ENCODE data around the gene C1orf141. TPM values are rescaled to one million over a fixed set of nuclear protein-coding genes. Genes with fewer than 3 reads are reported as not detected.

C1orf141 gene
- polyA plus RNA-seq, 1 donor (not counting 4 experiments of a cell fraction or from before 2014, with no cell fraction given): not detected

GRCh38 chr1:67051196-67051595 lies 83.6 kb downstream of the C1orf141 start:
- Histone ChIP-seq H3K9me3 (ENCODE audit: control insufficient read depth, low read depth, low read length) (no peaks in the 10 kb centered on the region), H3K27me3 (ENCODE audit: control insufficient read depth, extremely low read depth, insufficient read depth, low read length) (no peaks in the 10 kb centered on the region), H4K20me1 (ENCODE audit: control insufficient read depth, extremely low read depth, insufficient read depth, low read length) (no peaks in the 10 kb centered on the region), H3K79me2 (ENCODE audit: control insufficient read depth, insufficient read depth, low read length) (peaks cover 12% of the 10 kb centered on the region), H3K4me1 (ENCODE audit: control insufficient read depth, extremely low read depth, insufficient read depth, low read length) (peaks cover 13% of the 10 kb centered on the region), H3K36me3 (ENCODE audit: control insufficient read depth in 2 of 2, extremely low read depth in 1 of 2, insufficient read depth in 2 of 2, low read length in 2 of 2) (peaks cover 3 to 7% of the 10 kb centered on the region in 2 experiments), H3K4me3 (ENCODE audit: control insufficient read depth in 2 of 3, extremely low read depth in 1 of 3, insufficient read depth in 2 of 3, low read depth in 1 of 3, low read length in 3 of 3) (no peak overlapping the region), H3K4me2 (ENCODE audit: control insufficient read depth, extremely low read depth, insufficient read depth, low read depth, low read length) (peak overlapping the region; percentile 32), H3K9me1 (ENCODE audit: control insufficient read depth, extremely low read depth, insufficient read depth, low read length) (no peaks in the 10 kb centered on the region), H2AFZ (ENCODE audit: control insufficient read depth, low read length) (no peak overlapping the region), H3K9ac (ENCODE audit: control insufficient read depth, extremely low read depth, insufficient read depth, low read length) (no peak overlapping the region), H3K27ac (ENCODE audit: control insufficient read depth, insufficient read depth, low read length) (no peak overlapping the region)
- dilution Hi-C loops (cut with MboI; ENCODE audit: extremely low pct_ligation_motif_present, low sequenced_read_pairs): no loop called here
- FAIRE-seq: no peak
- no peak for DNase-seq (ENCODE audit: low read depth, low spot score)
- TF ChIP-seq CTCF (optimal IDR thresholded peaks at IDR 0.05 in 1 of 3, IDR thresholded peaks at IDR 0.05 in 1 of 3, conservative IDR thresholded peaks at IDR 0.05 in 1 of 3; ENCODE audit: extremely low read depth in 1 of 3, insufficient read depth in 2 of 3, low read length in 3 of 3): no peak
- TF ChIP-seq EZH2 (IDR thresholded peaks at IDR 0.05; ENCODE audit: low read length): no peak

GRCh38 chr1:67044631-67045270 lies 90.0 kb downstream of the C1orf141 start:
- H3K4me3 ChIP-seq (ENCODE audit: control insufficient read depth in 2 of 3, extremely low read depth in 1 of 3, insufficient read depth in 2 of 3, low read depth in 1 of 3, low read length in 3 of 3): no peak overlapping the region
- H4K20me1 ChIP-seq (ENCODE audit: control insufficient read depth, extremely low read depth, insufficient read depth, low read length): no peaks in the 10 kb centered on the region
- H3K36me3 ChIP-seq (ENCODE audit: control insufficient read depth in 2 of 2, extremely low read depth in 1 of 2, insufficient read depth in 2 of 2, low read length in 2 of 2): peaks cover 7 to 8% of the 10 kb centered on the region in 2 experiments
- H3K27ac ChIP-seq (ENCODE audit: control insufficient read depth, insufficient read depth, low read length): no peak overlapping the region
- H3K79me2 ChIP-seq (ENCODE audit: control insufficient read depth, insufficient read depth, low read length): no peaks in the 10 kb centered on the region
- H3K9ac ChIP-seq (ENCODE audit: control insufficient read depth, extremely low read depth, insufficient read depth, low read length): no peak overlapping the region
- H3K4me2 ChIP-seq (ENCODE audit: control insufficient read depth, extremely low read depth, insufficient read depth, low read depth, low read length): no peak overlapping the region
- H3K9me3 ChIP-seq (ENCODE audit: control insufficient read depth, low read depth, low read length): no peaks in the 10 kb centered on the region
- no peak overlapping the region for H2AFZ ChIP-seq (ENCODE audit: control insufficient read depth, low read length)
- H3K9me1 ChIP-seq (ENCODE audit: control insufficient read depth, extremely low read depth, insufficient read depth, low read length): no peaks in the 10 kb centered on the region
- H3K4me1 ChIP-seq (ENCODE audit: control insufficient read depth, extremely low read depth, insufficient read depth, low read length): no peaks in the 10 kb centered on the region
- TF ChIP-seq CTCF (optimal IDR thresholded peaks at IDR 0.05 in 1 of 3, IDR thresholded peaks at IDR 0.05 in 1 of 3, conservative IDR thresholded peaks at IDR 0.05 in 1 of 3; ENCODE audit: extremely low read depth in 1 of 3, insufficient read depth in 2 of 3, low read length in 3 of 3) (no peak), EZH2 (IDR thresholded peaks at IDR 0.05; ENCODE audit: low read length) (no peak)
- FAIRE-seq (peak; percentile 5), DNase-seq (ENCODE audit: low read depth, low spot score) (no peak)
- no peaks in the 10 kb centered on the region for H3K27me3 ChIP-seq (ENCODE audit: control insufficient read depth, extremely low read depth, insufficient read depth, low read length)
- dilution Hi-C loops (cut with MboI; ENCODE audit: extremely low pct_ligation_motif_present, low sequenced_read_pairs): no loop called here
